WTC11 (cell line): ENCODE data around the gene MRPS27. TPM values are rescaled to one million over a fixed set of nuclear protein-coding genes. Genes with fewer than 3 reads are reported as not detected.

Source experiments
- ATAC-seq: fragments of 200-7000 bp; cut with Tn5 transposase; 2 replicates; pipeline ENCODE4 v1.10.0; 2021; ENCODE audit warnings: mild to moderate bottlenecking, moderate library complexity
- CTCF ChIA-PET: fragments of 300-600 bp; sonication (Branson Sonifier 250); formaldehyde crosslinking; loops from one replicate; lab custom pipeline; 2021; ENCODE audit warnings: antibody characterized with exemption; lab: Charles Lee
- POLR2A ChIA-PET: fragments of 350-600 bp; sonication (Branson Sonifier 250); formaldehyde crosslinking; loops from one replicate; lab custom pipeline; 2021; ENCODE audit warnings: antibody characterized with exemption; lab: Charles Lee
- DNase-seq: peaks from one replicate; pipeline ENCODE4 v3.0.0; 2021; ENCODE audit warnings: low spot score
- H3K27ac Mint-ChIP-seq: 2 replicates; pipeline ENCODE4 v1.8.0; 2021; ENCODE audit warnings: mixed read lengths
- H3K27me3 Mint-ChIP-seq: 2 replicates; pipeline ENCODE4 v1.8.0; 2021; ENCODE audit warnings: low read depth, mild to moderate bottlenecking, moderate library complexity, mixed read lengths
- H3K36me3 Mint-ChIP-seq: 2 replicates; pipeline ENCODE4 v1.8.0; 2021; ENCODE audit warnings: mixed read lengths
- H3K4me1 Mint-ChIP-seq: 2 replicates; pipeline ENCODE4 v1.8.0; 2022; ENCODE audit warnings: mixed read lengths
- H3K4me3 Mint-ChIP-seq: 2 replicates; pipeline ENCODE4 v1.8.0; 2021; ENCODE audit warnings: mild to moderate bottlenecking, moderate library complexity, mixed read lengths
- H3K9me3 Mint-ChIP-seq: 2 replicates; pipeline ENCODE4 v1.8.0; 2021; ENCODE audit warnings: mixed read lengths
- CBFB ChIP-seq: sonication (generic); formaldehyde crosslinking; IDR thresholded peaks from 2 replicates; pipeline ENCODE4 v1.8.1; 2022; ENCODE audit warnings: mild to moderate bottlenecking, low read depth, missing genetic modification reagents
- ESRRA ChIP-seq: sonication (generic); formaldehyde crosslinking; IDR thresholded peaks from 2 replicates; pipeline ENCODE4 v1.8.1; 2022; ENCODE audit warnings: mild to moderate bottlenecking, missing genetic modification reagents, borderline replicate concordance
- GABPB1 ChIP-seq: sonication (generic); formaldehyde crosslinking; IDR thresholded peaks from 2 replicates; pipeline ENCODE4 v1.8.1; 2023; ENCODE audit warnings: mild to moderate bottlenecking, missing genetic modification reagents
- GRHL2 ChIP-seq: fragments of 250-450 bp; sonication (Bioruptor Pico); IDR thresholded peaks from 2 replicates; pipeline ENCODE4 v1.8.0; 2022; ENCODE audit warnings: mild to moderate bottlenecking, moderate library complexity; ENCODE audit not compliant: insufficient replicate concordance, severe bottlenecking
- JAZF1 ChIP-seq: fragments of 250-450 bp; sonication (Bioruptor Pico); IDR thresholded peaks from 2 replicates; pipeline ENCODE4 v1.9.0; 2021; ENCODE audit warnings: moderate library complexity, mild to moderate bottlenecking, inconsistent platforms
- MYBL2 ChIP-seq: sonication (generic); formaldehyde crosslinking; IDR thresholded peaks from 2 replicates; pipeline ENCODE4 v1.8.1; 2023; ENCODE audit warnings: mild to moderate bottlenecking, moderate library complexity, missing genetic modification reagents
- OVOL2 ChIP-seq: fragments of 250-450 bp; sonication (Bioruptor Pico); IDR thresholded peaks from 2 replicates; pipeline ENCODE4 v1.9.0; 2021; ENCODE audit warnings: mild to moderate bottlenecking, borderline replicate concordance
- SMAD4 ChIP-seq: sonication (generic); formaldehyde crosslinking; IDR thresholded peaks from 2 replicates; pipeline ENCODE4 v1.8.0; 2022; ENCODE audit warnings: mild to moderate bottlenecking, missing genetic modification reagents
- SP1 ChIP-seq: sonication (generic); formaldehyde crosslinking; conservative IDR thresholded peaks from 2 replicates; pipeline ENCODE4 v1.8.1; 2022; ENCODE audit warnings: missing genetic modification reagents
- TEAD1 ChIP-seq: sonication (generic); formaldehyde crosslinking; IDR thresholded peaks from 2 replicates; pipeline ENCODE4 v1.8.0; 2022; ENCODE audit warnings: mild to moderate bottlenecking, missing genetic modification reagents
- ZNF219 ChIP-seq: sonication (generic); formaldehyde crosslinking; IDR thresholded peaks from 2 replicates; pipeline ENCODE4 v1.8.0; 2023; ENCODE audit warnings: missing genetic modification reagents, mild to moderate bottlenecking, borderline replicate concordance
- total RNA-seq: library from RNA; stranded (reverse); gene quantifications from 3 replicates; pipeline ENCODE4 v1.2.3, GENCODE V29; 2021
- TF ChIP-seq, protein P1 (sequence below): sonication (generic); formaldehyde crosslinking; IDR thresholded peaks from 2 replicates; pipeline ENCODE4 v1.8.0; 2022; ENCODE audit warnings: mild to moderate bottlenecking, missing genetic modification reagents
- TF ChIP-seq, protein P2 (sequence below): sonication (generic); formaldehyde crosslinking; IDR thresholded peaks from 2 replicates; pipeline ENCODE4 v1.8.1; 2023; ENCODE audit warnings: mild to moderate bottlenecking, missing genetic modification reagents, moderate library complexity
- TF ChIP-seq, protein P3 (sequence below): sonication (generic); formaldehyde crosslinking; IDR thresholded peaks from 2 replicates; pipeline ENCODE4 v1.8.1; 2022; ENCODE audit warnings: mild to moderate bottlenecking, missing genetic modification reagents, moderate library complexity, borderline replicate concordance
- TF ChIP-seq, protein P4 (sequence below): sonication (generic); formaldehyde crosslinking; IDR thresholded peaks from 2 replicates; pipeline ENCODE4 v1.8.0; 2023; ENCODE audit warnings: missing genetic modification reagents
- TF ChIP-seq, protein P5 (sequence below): sonication (generic); formaldehyde crosslinking; IDR thresholded peaks from 2 replicates; pipeline ENCODE4 v1.8.1; 2022; ENCODE audit warnings: low read depth, mild to moderate bottlenecking, moderate library complexity, missing genetic modification reagents, borderline replicate concordance
- TF ChIP-seq, protein P6 (sequence below): sonication (generic); formaldehyde crosslinking; IDR thresholded peaks from 2 replicates; pipeline ENCODE4 v1.8.1; 2022; ENCODE audit warnings: low read depth, missing genetic modification reagents, borderline replicate concordance
- TF ChIP-seq, protein P7 (sequence below): sonication (generic); formaldehyde crosslinking; IDR thresholded peaks from 2 replicates; pipeline ENCODE4 v1.8.1; 2023; ENCODE audit warnings: mild to moderate bottlenecking, missing genetic modification reagents
- TF ChIP-seq, protein P8 (sequence below): sonication (generic); formaldehyde crosslinking; IDR thresholded peaks from 2 replicates; pipeline ENCODE4 v1.8.1; 2023; ENCODE audit warnings: mild to moderate bottlenecking, missing genetic modification reagents
- TF ChIP-seq, protein P9 (sequence below): sonication (generic); formaldehyde crosslinking; IDR thresholded peaks from 2 replicates; pipeline ENCODE4 v1.8.0; 2022; ENCODE audit warnings: mild to moderate bottlenecking, missing genetic modification reagents

The MRPS27 gene
- total RNA-seq, 1 experiment from 2014 or later = 80.1 TPM

DNA sequence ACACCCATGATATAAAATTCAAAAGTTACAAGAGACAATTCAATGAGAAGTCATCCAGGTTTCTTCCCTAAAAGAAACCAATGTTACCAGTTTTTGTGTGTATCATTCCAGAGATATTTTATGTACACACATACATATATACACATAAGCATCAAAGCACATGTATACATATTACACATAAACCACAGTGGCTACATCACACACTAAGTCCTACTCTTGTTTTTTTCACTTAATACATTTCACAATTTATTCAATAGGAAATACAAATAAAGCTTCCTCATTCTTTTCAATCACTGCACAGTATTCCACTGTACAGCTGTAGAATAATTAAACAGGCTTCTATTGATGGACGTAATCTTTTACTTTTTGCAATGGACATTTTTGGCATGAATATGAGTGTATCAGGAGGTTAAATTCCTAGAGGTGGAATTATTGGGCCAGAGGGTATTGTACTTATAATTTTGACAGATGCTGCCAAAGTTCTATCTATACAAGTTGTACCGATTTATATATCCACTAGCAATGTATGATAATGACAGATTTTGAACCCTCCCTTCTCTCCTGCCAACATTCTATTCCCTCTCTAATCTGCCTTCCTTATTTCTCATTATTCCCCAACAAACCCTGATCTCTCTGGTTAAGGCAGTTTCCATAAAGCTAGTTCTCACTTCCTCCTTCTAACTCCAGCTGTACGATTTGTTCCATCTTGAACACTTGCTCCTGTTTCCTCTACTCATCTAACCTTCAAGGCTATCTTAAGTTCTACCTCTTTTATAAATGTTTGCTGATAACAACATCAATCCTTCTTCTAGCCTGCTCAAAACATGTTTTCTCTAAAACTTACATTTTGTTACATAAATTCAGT, 35.2 kb downstream of the MRPS27 start:
- H3K4me3 Mint-ChIP-seq = no peak overlapping the region
- no peaks in the 10 kb centered on the region for H3K4me1 Mint-ChIP-seq
- H3K9me3 Mint-ChIP-seq = no peaks in the 10 kb centered on the region
- ChIA-PET POLR2A (no interaction called here), CTCF (no interaction called here)
- no peak for TF ChIP-seq SP1 (CRISPR knock-in tag)
- TF ChIP-seq, protein P1, sequence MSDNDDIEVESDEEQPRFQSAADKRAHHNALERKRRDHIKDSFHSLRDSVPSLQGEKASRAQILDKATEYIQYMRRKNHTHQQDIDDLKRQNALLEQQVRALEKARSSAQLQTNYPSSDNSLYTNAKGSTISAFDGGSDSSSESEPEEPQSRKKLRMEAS = no peak
- no peak for TF ChIP-seq ZNF219
- TF ChIP-seq, protein P2, sequence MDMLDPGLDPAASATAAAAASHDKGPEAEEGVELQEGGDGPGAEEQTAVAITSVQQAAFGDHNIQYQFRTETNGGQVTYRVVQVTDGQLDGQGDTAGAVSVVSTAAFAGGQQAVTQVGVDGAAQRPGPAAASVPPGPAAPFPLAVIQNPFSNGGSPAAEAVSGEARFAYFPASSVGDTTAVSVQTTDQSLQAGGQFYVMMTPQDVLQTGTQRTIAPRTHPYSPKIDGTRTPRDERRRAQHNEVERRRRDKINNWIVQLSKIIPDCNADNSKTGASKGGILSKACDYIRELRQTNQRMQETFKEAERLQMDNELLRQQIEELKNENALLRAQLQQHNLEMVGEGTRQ (CRISPR knock-in tag) = no peak
- TF ChIP-seq, protein P3, sequence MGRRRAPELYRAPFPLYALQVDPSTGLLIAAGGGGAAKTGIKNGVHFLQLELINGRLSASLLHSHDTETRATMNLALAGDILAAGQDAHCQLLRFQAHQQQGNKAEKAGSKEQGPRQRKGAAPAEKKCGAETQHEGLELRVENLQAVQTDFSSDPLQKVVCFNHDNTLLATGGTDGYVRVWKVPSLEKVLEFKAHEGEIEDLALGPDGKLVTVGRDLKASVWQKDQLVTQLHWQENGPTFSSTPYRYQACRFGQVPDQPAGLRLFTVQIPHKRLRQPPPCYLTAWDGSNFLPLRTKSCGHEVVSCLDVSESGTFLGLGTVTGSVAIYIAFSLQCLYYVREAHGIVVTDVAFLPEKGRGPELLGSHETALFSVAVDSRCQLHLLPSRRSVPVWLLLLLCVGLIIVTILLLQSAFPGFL (CRISPR knock-in tag) = no peak
- no peaks in the 10 kb centered on the region for H3K27me3 Mint-ChIP-seq
- H3K36me3 Mint-ChIP-seq = peaks cover 23% of the 10 kb centered on the region
- DNase-seq (no peak), ATAC-seq (no peak)
- H3K27ac Mint-ChIP-seq = no peak overlapping the region

DNA sequence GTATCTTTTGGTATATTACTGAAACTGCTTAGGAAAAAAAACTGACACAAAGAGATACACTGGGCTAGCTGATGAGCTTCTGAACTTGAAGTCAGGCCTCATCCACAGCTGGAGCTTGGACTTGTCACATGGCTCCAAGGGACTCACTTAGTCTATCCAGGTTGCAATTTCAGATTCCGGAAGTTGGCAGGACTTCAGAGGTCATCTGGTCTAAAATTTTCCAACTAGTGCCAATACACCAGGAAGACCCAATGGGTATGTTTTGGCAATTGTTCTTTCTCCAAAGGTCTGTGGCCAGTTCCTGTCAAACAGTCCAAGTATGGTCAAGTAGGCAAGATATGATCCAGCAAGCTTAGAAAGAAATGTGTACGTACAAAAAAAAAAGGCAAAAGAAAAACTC, 36.7 kb downstream of the MRPS27 start:
- Mint-ChIP-seq H3K9me3 (no peaks in the 10 kb centered on the region), H3K4me1 (no peaks in the 10 kb centered on the region), H3K36me3 (peaks cover 19% of the 10 kb centered on the region), H3K27me3 (no peaks in the 10 kb centered on the region), H3K4me3 (no peak overlapping the region), H3K27ac (no peak overlapping the region)
- ChIA-PET CTCF (no interaction called here), POLR2A (no interaction called here)
- TF ChIP-seq JAZF1 (no peak), CBFB (CRISPR knock-in tag) (no peak), GRHL2 (CRISPR knock-in tag) (no peak)
- ATAC-seq = no peak
- no peak for DNase-seq

DNA sequence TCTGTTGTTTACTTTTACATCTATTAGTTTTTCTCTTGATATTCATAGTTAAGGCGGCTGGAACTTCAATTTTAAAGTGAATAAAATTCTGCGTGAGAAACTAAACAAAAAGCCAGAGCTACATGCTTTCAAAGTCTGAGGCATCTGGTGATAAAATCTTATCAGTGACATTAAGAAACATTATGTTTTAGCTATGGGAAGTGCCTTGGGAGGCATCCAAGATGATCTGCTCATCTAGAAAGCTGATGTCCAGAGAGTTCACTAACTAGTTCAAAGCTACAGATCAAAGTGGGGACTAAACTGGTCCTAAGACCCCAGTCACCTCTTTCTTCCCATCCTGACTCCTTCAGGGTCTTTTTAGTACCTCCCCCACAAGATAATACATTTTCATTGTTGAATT, 37.2 kb downstream of the MRPS27 start:
- H3K27ac Mint-ChIP-seq = no peak overlapping the region
- CTCF ChIA-PET = interaction anchor here (1.0 to 1.3 kb wide), 2 partner anchors 26 to 499 kb away, joined by 3 to 4 read pairs; no protein-coding TSS in a partner anchor
- ATAC-seq = no peak
- TF ChIP-seq, protein P4, sequence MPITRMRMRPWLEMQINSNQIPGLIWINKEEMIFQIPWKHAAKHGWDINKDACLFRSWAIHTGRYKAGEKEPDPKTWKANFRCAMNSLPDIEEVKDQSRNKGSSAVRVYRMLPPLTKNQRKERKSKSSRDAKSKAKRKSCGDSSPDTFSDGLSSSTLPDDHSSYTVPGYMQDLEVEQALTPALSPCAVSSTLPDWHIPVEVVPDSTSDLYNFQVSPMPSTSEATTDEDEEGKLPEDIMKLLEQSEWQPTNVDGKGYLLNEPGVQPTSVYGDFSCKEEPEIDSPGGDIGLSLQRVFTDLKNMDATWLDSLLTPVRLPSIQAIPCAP (CRISPR knock-in tag) = no peak
- TF ChIP-seq, protein P5, sequence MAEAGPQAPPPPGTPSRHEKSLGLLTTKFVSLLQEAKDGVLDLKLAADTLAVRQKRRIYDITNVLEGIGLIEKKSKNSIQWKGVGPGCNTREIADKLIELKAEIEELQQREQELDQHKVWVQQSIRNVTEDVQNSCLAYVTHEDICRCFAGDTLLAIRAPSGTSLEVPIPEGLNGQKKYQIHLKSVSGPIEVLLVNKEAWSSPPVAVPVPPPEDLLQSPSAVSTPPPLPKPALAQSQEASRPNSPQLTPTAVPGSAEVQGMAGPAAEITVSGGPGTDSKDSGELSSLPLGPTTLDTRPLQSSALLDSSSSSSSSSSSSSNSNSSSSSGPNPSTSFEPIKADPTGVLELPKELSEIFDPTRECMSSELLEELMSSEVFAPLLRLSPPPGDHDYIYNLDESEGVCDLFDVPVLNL = no peak
- no peak for TF ChIP-seq SMAD4 (CRISPR knock-in tag)
- no peak for TF ChIP-seq MYBL2 (CRISPR knock-in tag)
- TF ChIP-seq, protein P6, sequence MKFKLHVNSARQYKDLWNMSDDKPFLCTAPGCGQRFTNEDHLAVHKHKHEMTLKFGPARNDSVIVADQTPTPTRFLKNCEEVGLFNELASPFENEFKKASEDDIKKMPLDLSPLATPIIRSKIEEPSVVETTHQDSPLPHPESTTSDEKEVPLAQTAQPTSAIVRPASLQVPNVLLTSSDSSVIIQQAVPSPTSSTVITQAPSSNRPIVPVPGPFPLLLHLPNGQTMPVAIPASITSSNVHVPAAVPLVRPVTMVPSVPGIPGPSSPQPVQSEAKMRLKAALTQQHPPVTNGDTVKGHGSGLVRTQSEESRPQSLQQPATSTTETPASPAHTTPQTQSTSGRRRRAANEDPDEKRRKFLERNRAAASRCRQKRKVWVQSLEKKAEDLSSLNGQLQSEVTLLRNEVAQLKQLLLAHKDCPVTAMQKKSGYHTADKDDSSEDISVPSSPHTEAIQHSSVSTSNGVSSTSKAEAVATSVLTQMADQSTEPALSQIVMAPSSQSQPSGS = no peak
- no peak for TF ChIP-seq GABPB1 (CRISPR knock-in tag)
- TF ChIP-seq, protein P7, sequence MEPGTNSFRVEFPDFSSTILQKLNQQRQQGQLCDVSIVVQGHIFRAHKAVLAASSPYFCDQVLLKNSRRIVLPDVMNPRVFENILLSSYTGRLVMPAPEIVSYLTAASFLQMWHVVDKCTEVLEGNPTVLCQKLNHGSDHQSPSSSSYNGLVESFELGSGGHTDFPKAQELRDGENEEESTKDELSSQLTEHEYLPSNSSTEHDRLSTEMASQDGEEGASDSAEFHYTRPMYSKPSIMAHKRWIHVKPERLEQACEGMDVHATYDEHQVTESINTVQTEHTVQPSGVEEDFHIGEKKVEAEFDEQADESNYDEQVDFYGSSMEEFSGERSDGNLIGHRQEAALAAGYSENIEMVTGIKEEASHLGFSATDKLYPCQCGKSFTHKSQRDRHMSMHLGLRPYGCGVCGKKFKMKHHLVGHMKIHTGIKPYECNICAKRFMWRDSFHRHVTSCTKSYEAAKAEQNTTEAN (CRISPR knock-in tag) = no peak
- no peak for TF ChIP-seq OVOL2 (CRISPR knock-in tag)
- TF ChIP-seq, protein P8, sequence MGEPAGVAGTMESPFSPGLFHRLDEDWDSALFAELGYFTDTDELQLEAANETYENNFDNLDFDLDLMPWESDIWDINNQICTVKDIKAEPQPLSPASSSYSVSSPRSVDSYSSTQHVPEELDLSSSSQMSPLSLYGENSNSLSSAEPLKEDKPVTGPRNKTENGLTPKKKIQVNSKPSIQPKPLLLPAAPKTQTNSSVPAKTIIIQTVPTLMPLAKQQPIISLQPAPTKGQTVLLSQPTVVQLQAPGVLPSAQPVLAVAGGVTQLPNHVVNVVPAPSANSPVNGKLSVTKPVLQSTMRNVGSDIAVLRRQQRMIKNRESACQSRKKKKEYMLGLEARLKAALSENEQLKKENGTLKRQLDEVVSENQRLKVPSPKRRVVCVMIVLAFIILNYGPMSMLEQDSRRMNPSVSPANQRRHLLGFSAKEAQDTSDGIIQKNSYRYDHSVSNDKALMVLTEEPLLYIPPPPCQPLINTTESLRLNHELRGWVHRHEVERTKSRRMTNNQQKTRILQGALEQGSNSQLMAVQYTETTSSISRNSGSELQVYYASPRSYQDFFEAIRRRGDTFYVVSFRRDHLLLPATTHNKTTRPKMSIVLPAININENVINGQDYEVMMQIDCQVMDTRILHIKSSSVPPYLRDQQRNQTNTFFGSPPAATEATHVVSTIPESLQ (CRISPR knock-in tag) = no peak
- TF ChIP-seq, protein P9, sequence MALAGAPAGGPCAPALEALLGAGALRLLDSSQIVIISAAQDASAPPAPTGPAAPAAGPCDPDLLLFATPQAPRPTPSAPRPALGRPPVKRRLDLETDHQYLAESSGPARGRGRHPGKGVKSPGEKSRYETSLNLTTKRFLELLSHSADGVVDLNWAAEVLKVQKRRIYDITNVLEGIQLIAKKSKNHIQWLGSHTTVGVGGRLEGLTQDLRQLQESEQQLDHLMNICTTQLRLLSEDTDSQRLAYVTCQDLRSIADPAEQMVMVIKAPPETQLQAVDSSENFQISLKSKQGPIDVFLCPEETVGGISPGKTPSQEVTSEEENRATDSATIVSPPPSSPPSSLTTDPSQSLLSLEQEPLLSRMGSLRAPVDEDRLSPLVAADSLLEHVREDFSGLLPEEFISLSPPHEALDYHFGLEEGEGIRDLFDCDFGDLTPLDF (CRISPR knock-in tag) = no peak
- no peak for TF ChIP-seq TEAD1 (CRISPR knock-in tag)
- no peak for TF ChIP-seq ZNF219
- TF ChIP-seq ESRRA (CRISPR knock-in tag) = no peak

More for the DNA sequence above, 37.2 kb downstream of the MRPS27 start:
- no peak overlapping the region for H3K4me3 Mint-ChIP-seq
- no peaks in the 10 kb centered on the region for H3K27me3 Mint-ChIP-seq
- no peaks in the 10 kb centered on the region for H3K4me1 Mint-ChIP-seq
- peaks cover 19% of the 10 kb centered on the region for H3K36me3 Mint-ChIP-seq
- no peak for DNase-seq
- no peaks in the 10 kb centered on the region for H3K9me3 Mint-ChIP-seq
- POLR2A ChIA-PET = interaction anchor here (0.8 kb wide), 1 partner anchor 176 kb away, joined by 3 read pairs; the partner anchor contains the start of gene MAP1B
